ENCODE data around the gene CDH13. TPM values are rescaled to one million over a fixed set of nuclear protein-coding genes. Genes with fewer than 3 reads are reported as not detected.

The CDH13 gene
- polyA plus RNA-seq, 2 of the 4 experiments (the other 2 are of a cell fraction) = not detected

DNA sequence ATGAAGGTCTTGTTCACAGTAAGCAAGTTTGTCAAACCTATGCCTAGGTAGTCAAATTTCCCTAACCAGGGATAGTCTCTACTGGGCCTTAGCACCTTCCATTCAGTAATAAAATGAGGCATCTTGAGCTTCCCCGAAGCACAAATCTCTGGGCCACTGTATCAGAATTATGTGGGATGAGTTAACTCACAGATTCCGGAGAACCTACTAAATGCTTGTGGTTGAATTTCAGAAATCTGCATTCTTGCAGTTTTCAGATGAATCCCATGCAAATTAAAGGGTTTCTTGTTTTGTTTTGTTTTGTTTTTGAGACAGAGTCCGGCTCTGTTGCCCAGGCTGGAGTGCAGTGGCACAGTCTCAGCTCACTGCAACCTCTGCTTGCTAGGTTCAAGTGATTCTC is 702.2 kb downstream of the CDH13 start:
- no peak for FAIRE-seq
- H3K27ac ChIP-seq = no peak overlapping the region
- POLR2A ChIA-PET = no interaction called here

GRCh38 chr16:83329441-83329840 is 702.7 kb downstream of the CDH13 start:
- no peaks in the 10 kb centered on the region for H3K4me1 ChIP-seq
- CTCF ChIA-PET = interaction anchor here (1.4 kb wide), 1 partner anchor 26 kb away, joined by 3 read pairs; no protein-coding TSS in a partner anchor
- DNase-seq (ENCODE audit: low read depth in 1 of 2, low spot score in 1 of 2) = no peak

More for the DNA sequence above, 702.2 kb downstream of the CDH13 start:
- TF ChIP-seq, protein P1, sequence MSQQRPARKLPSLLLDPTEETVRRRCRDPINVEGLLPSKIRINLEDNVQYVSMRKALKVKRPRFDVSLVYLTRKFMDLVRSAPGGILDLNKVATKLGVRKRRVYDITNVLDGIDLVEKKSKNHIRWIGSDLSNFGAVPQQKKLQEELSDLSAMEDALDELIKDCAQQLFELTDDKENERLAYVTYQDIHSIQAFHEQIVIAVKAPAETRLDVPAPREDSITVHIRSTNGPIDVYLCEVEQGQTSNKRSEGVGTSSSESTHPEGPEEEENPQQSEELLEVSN (IDR thresholded peaks at IDR 0.05; ENCODE audit: borderline replicate concordance, low read depth) = no peak
- peak; percentile 22 for TF ChIP-seq MAFK (IDR thresholded peaks at IDR 0.05; ENCODE audit: partially characterized antibody)
- no peak overlapping the region for H3K4me3 ChIP-seq
- CTCF ChIA-PET = interaction anchor here (1.4 kb wide), 1 partner anchor 27 kb away, joined by 3 read pairs; no protein-coding TSS in a partner anchor
- no peak for DNase-seq (ENCODE audit: low read depth in 1 of 2, low spot score in 1 of 2)
- no peak for ATAC-seq
- H3K4me1 ChIP-seq = no peaks in the 10 kb centered on the region
- H3K9me3 ChIP-seq = no peaks in the 10 kb centered on the region
- WGBS (ENCODE audit: missing lambda C conversion rate) = 5% methylated on average over 3 of the region's 3 CpGs
- no peak overlapping the region for H3K4me2 ChIP-seq

GRCh38 chr16:83330251-83330650 is 703.5 kb downstream of the CDH13 start:
- Histone ChIP-seq H3K27ac (no peak overlapping the region), H3K4me1 (no peaks in the 10 kb centered on the region), H3K4me3 (no peak overlapping the region), H3K9me3 (no peaks in the 10 kb centered on the region), H3K4me2 (no peak overlapping the region)
- DNase-seq (ENCODE audit: low read depth in 1 of 2, low spot score in 1 of 2) (no peak), ATAC-seq (no peak), FAIRE-seq (no peak)
- no peak for TF ChIP-seq ZSCAN20 (CRISPR knock-in tag; IDR thresholded peaks at IDR 0.05)
- no peak for TF ChIP-seq MAZ (IDR thresholded peaks at IDR 0.05; ENCODE audit: borderline replicate concordance, low read depth, low read length)
- TF ChIP-seq BCL3 (IDR thresholded peaks at IDR 0.05) = no peak
- no peak for TF ChIP-seq HMGXB4 (CRISPR knock-in tag; IDR thresholded peaks at IDR 0.05; ENCODE audit: borderline replicate concordance)
- TF ChIP-seq, protein P2, sequence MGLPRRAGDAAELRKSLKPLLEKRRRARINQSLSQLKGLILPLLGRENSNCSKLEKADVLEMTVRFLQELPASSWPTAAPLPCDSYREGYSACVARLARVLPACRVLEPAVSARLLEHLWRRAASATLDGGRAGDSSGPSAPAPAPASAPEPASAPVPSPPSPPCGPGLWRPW (IDR thresholded peaks at IDR 0.05) = no peak
- no peak for TF ChIP-seq SMC3 (IDR thresholded peaks at IDR 0.05)
- TF ChIP-seq MAFK (IDR thresholded peaks at IDR 0.05; ENCODE audit: partially characterized antibody) = no peak
- TF ChIP-seq FOSL2 (IDR thresholded peaks at IDR 0.05) = no peak
- TF ChIP-seq FOSL2 (CRISPR knock-in tag; IDR thresholded peaks at IDR 0.05) = no peak
- TF ChIP-seq JUN (IDR thresholded peaks at IDR 0.05) = no peak
- CTCF ChIA-PET = no interaction called here
- POLR2A ChIA-PET = no interaction called here
- WGBS (ENCODE audit: missing lambda C conversion rate) = 5% methylated on average over 2 of the region's 2 CpGs

More at GRCh38 chr16:83329441-83329840, 702.7 kb downstream of the CDH13 start:
- TF ChIP-seq CBX2 (IDR thresholded peaks at IDR 0.05; ENCODE audit: borderline replicate concordance, low read depth) (no peak), EHMT2 (IDR thresholded peaks at IDR 0.05; ENCODE audit: low read depth) (no peak), USF2 (IDR thresholded peaks at IDR 0.05) (no peak), ZNF302 (CRISPR knock-in tag; IDR thresholded peaks at IDR 0.05) (no peak), SMC3 (IDR thresholded peaks at IDR 0.05) (no peak), ATOH8 (CRISPR knock-in tag; IDR thresholded peaks at IDR 0.05; ENCODE audit: low read depth) (no peak), MAFK (IDR thresholded peaks at IDR 0.05; ENCODE audit: partially characterized antibody) (no peak), POLR2AphosphoS2 (conservative IDR thresholded peaks at IDR 0.05; ENCODE audit: low read length) (no peak)
- no peak for ATAC-seq
- Histone ChIP-seq H3K9me3 (no peaks in the 10 kb centered on the region), H3K4me2 (no peak overlapping the region), H3K4me3 (no peak overlapping the region), H3K27ac (no peak overlapping the region)
- WGBS (ENCODE audit: missing lambda C conversion rate) = 30% methylated on average over 7 of the region's 7 CpGs
- no peak for FAIRE-seq
- POLR2A ChIA-PET = no interaction called here
